HCT116 (cell line): ENCODE results near the gene ESPNL. TPM values are rescaled to one million over a fixed set of nuclear protein-coding genes. Genes with fewer than 3 reads are reported as not detected.

Experiments used
- ATAC-seq: fragments of 200-7000 bp; cut with Tn5 transposase; 2 replicates; pipeline ENCODE4 v1.9.1; 2020; ENCODE audit warnings: mild to moderate bottlenecking, moderate library complexity
- BruUV-seq: library from RNA; stranded (reverse); fragments of 400-500 nt; replicated peaks from 2 replicates; lab custom pipeline; 2021; lab: Mats Ljungman, UMichigan
- CTCF ChIA-PET: fragments of 300-600 bp; sonication (Branson Sonifier 250); formaldehyde crosslinking; loops from one replicate; lab custom pipeline; 2021; ENCODE audit warnings: antibody characterized with exemption; lab: Charles Lee
- POLR2A ChIA-PET: fragments of 300-600, 350-600 bp; sonication (Branson Sonifier 250); formaldehyde crosslinking; loops from one replicate; lab custom pipeline; 2021; ENCODE audit warnings: antibody characterized with exemption; lab: Charles Lee
- RAD21 ChIA-PET, 2 experiments: fragments of 300-600 bp; sonication (Branson Sonifier 250); formaldehyde crosslinking; loops; one replicate each; lab custom pipeline; 2023; ENCODE audit warnings: low total read pairs in 2 of 2; ENCODE audit not compliant: uncharacterized antibody in 2 of 2, unreplicated experiment in 2 of 2, low non-redundant PET in 1 of 2; lab: Charles Lee
- DNase-seq: peaks from one replicate; pipeline ENCODE4 v3.0.0-alpha.2; 2010; ENCODE audit warnings: low read depth, low spot score
- H2AFZ ChIP-seq: fragments of 200-600 bp; shearing (Covaris generic), sonication (generic); 2 replicates; pipeline ENCODE4 v1.6.1; 2017; ENCODE audit warnings: low read depth, mixed run types, mixed read lengths, antibody characterized with exemption, low read length; ENCODE audit not compliant: poor library complexity, severe bottlenecking
- H3K27ac ChIP-seq: 2 replicates; pipeline ENCODE4 v1.5.1; 2012; ENCODE audit warnings: low read depth, low read length
- H3K27me3 ChIP-seq: fragments of 200-600 bp; sonication (generic); 2 replicates; pipeline ENCODE4 v1.6.1; 2016; ENCODE audit warnings: mixed run types, low read length, mixed read lengths; ENCODE audit not compliant: insufficient read depth
- H3K36me3 ChIP-seq, 2 experiments: fragments of 200-500 bp in 1 of 2; fragments of 200-600 bp in 1 of 2; sonication (Bioruptor generic) in 1 of 2; sonication (generic) in 1 of 2; 2 replicates each; pipeline versions ENCODE4 v1.5.1 to v1.6.1; 2014 to 2016; ENCODE audit warnings: low read length in 2 of 2, inconsistent platforms in 1 of 2, mixed read lengths in 1 of 2, mixed run types in 1 of 2; ENCODE audit not compliant: insufficient read depth in 2 of 2, control insufficient read depth in 1 of 2
- H3K4me1 ChIP-seq, 2 experiments: fragments of 200-600 bp in 1 of 2; sonication (generic) in 1 of 2; 2 replicates each; pipeline versions ENCODE4 v1.5.1 to v1.6.1; 2012 to 2017; ENCODE audit warnings: low read length in 2 of 2, inconsistent platforms in 1 of 2, mild to moderate bottlenecking in 1 of 2, mixed read lengths in 1 of 2, mixed run types in 1 of 2, moderate library complexity in 1 of 2; ENCODE audit not compliant: insufficient read depth in 2 of 2, control insufficient read depth in 1 of 2
- H3K4me2 ChIP-seq: fragments of 200-600 bp; sonication (generic); 2 replicates; pipeline ENCODE4 v1.6.1; 2017; ENCODE audit warnings: mixed run types, low read length, mixed read lengths
- H3K4me3 ChIP-seq, 2 experiments: fragments of 200-600 bp in 1 of 2; sonication (generic) in 1 of 2; replicated peaks in 1 of 2; 2 replicates each; pipeline ENCODE4 v1.5.1; 2011 to 2016; ENCODE audit warnings: low read length in 2 of 2, control low read depth in 1 of 2, low read depth in 1 of 2, mild to moderate bottlenecking in 1 of 2, mixed read lengths in 1 of 2, mixed run types in 1 of 2
- H3K79me2 ChIP-seq: fragments of 200-600 bp; sonication (generic); 2 replicates; pipeline ENCODE4 v1.6.1; 2017; ENCODE audit warnings: mild to moderate bottlenecking, mixed run types, low read length, moderate library complexity, mixed read lengths; ENCODE audit not compliant: insufficient read depth
- H3K9ac ChIP-seq: fragments of 200-600 bp; sonication (generic); 2 replicates; pipeline ENCODE4 v1.6.1; 2016; ENCODE audit warnings: low read length, mixed read lengths
- H3K9me2 ChIP-seq: fragments of 200-600 bp; sonication (generic), shearing (Covaris generic); 2 replicates; pipeline ENCODE4 v1.6.1; 2017; ENCODE audit warnings: mixed run types, mild to moderate bottlenecking, moderate library complexity; ENCODE audit not compliant: insufficient read depth
- H3K9me3 ChIP-seq, 2 experiments: fragments of 200-500 bp in 1 of 2; fragments of 200-600 bp in 1 of 2; sonication (Bioruptor generic) in 1 of 2; sonication (generic) in 1 of 2; 2 replicates each; pipeline ENCODE4 v1.6.1; 2014 to 2017; ENCODE audit warnings: low read length in 2 of 2, mixed read lengths in 2 of 2, inconsistent platforms in 1 of 2, low read depth in 1 of 2, mild to moderate bottlenecking in 1 of 2, mixed run types in 1 of 2, moderate library complexity in 1 of 2; ENCODE audit not compliant: control insufficient read depth in 1 of 2, insufficient read depth in 1 of 2
- H4K20me1 ChIP-seq: fragments of 200-600 bp; sonication (generic), shearing (Covaris generic); 2 replicates; pipeline ENCODE4 v1.6.1; 2017; ENCODE audit warnings: mixed run types, mild to moderate bottlenecking, moderate library complexity; ENCODE audit not compliant: insufficient read depth
- ATF3 ChIP-seq: IDR thresholded peaks from 2 replicates; pipeline ENCODE4 v1.6.1; 2012
- CEBPB ChIP-seq: IDR thresholded peaks from 2 replicates; pipeline ENCODE4 v1.6.1; 2012; ENCODE audit warnings: low read depth
- CTCF ChIP-seq, 3 experiments: fragments of 200-600 bp in 1 of 3; sonication (generic) in 1 of 3; IDR thresholded peaks in 2 of 3; conservative IDR thresholded peaks in 1 of 3; 2 replicates each; pipeline ENCODE4 v1.5.1; 2012 to 2017; ENCODE audit warnings: low read depth in 2 of 3, low read length in 2 of 3, antibody characterized with exemption in 1 of 3, borderline replicate concordance in 1 of 3, control low read depth in 1 of 3, mild to moderate bottlenecking in 1 of 3, mixed read lengths in 1 of 3, mixed run types in 1 of 3, moderate library complexity in 1 of 3; ENCODE audit not compliant: insufficient read depth in 1 of 3
- ELF1 ChIP-seq: IDR thresholded peaks from 2 replicates; pipeline ENCODE4 v1.6.1; 2012; ENCODE audit warnings: low read depth, borderline replicate concordance
- EZH2phosphoT487 ChIP-seq: fragments of 200-600 bp; IDR thresholded peaks from 2 replicates; pipeline ENCODE4 v1.6.1; 2018; ENCODE audit warnings: antibody characterized with exemption, borderline replicate concordance
- FOSL1 ChIP-seq: IDR thresholded peaks from 2 replicates; pipeline ENCODE4 v1.6.1; 2012; ENCODE audit warnings: low read depth
- JUND ChIP-seq: IDR thresholded peaks from 2 replicates; pipeline ENCODE4 v1.6.1; 2012
- POLR2AphosphoS5 ChIP-seq: IDR thresholded peaks from 2 replicates; pipeline ENCODE4 v1.6.1; 2011; ENCODE audit warnings: mild to moderate bottlenecking, low read depth, low read length, moderate library complexity
- RAD21 ChIP-seq: IDR thresholded peaks from 2 replicates; pipeline ENCODE4 v1.6.1; 2012; ENCODE audit warnings: low read depth, mild to moderate bottlenecking
- REST ChIP-seq: IDR thresholded peaks from 2 replicates; pipeline ENCODE4 v1.6.1; 2012; ENCODE audit warnings: low read depth
- SIN3A ChIP-seq: IDR thresholded peaks from 2 replicates; pipeline ENCODE4 v1.6.1; 2012; ENCODE audit warnings: low read depth
- SRF ChIP-seq: IDR thresholded peaks from 2 replicates; pipeline ENCODE4 v1.6.1; 2012; ENCODE audit warnings: low read depth
- TCF7L2 ChIP-seq: IDR thresholded peaks from 2 replicates; pipeline ENCODE4 v1.7.0; 2011; ENCODE audit warnings: borderline replicate concordance, inconsistent platforms; ENCODE audit not compliant: insufficient read depth, insufficient read length; ENCODE audit errors: extremely low read depth
- YY1 ChIP-seq: IDR thresholded peaks from 2 replicates; pipeline ENCODE4 v1.6.1; 2011; ENCODE audit warnings: low read length, low read depth, moderate library complexity, mild to moderate bottlenecking; ENCODE audit not compliant: insufficient replicate concordance; ENCODE audit errors: extremely low read depth
- ZFX ChIP-seq: fragments of 450-650 bp; IDR thresholded peaks from 2 replicates; pipeline ENCODE4 v1.6.1; 2017
- ZNF274 ChIP-seq: fragments of 200-500 bp; sonication (Bioruptor generic); IDR thresholded peaks from 2 replicates; pipeline ENCODE4 v1.6.1; 2014; ENCODE audit warnings: mild to moderate bottlenecking, low read depth, low read length, inconsistent platforms
- intact Hi-C: fragments of 100-400 bp; cut with micrococcal nuclease; formaldehyde crosslinking; loops from 2 replicates; pipeline ENCODE4 v1.10.0; 2022
- total RNA-seq: library from RNA; stranded (reverse); gene quantifications from one replicate; pipeline ENCODE4 v1.2.1, GENCODE V29; 2021; ENCODE audit not compliant: unreplicated experiment

The ESPNL gene
- total RNA-seq, 1 experiment from 2014 or later: 0.22 TPM

DNA sequence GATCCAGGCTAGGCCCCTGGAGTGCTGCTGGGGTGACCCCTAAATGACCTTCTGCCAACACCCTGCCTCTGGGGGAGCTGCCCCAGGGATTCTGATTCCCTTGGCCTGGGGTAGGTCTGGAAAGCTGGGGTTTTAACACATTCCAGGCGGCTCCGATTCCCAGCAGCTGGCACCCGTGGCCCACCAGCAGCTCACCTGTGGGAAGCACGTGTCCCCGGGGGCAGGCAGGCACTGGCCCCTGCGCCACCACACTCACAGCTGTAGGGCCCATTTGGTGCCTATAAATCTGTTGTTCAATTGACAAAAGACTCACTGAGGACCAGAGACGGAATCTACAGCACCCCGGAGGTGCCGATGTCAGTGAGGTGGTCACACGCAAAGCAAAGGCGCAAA is 34.2 kb downstream of the ESPNL start:
- Histone ChIP-seq H3K27me3 (no peaks in the 10 kb centered on the region), H3K9ac (no peak overlapping the region), H3K4me2 (no peak overlapping the region), H3K79me2 (no peaks in the 10 kb centered on the region), H3K4me3 (no peak overlapping the region), H3K36me3 (no peaks in the 10 kb centered on the region), H3K9me2 (no peaks in the 10 kb centered on the region), H3K4me1 (peaks cover 16 to 17% of the 10 kb centered on the region in 2 experiments), H3K9me3 (no peaks in the 10 kb centered on the region), H4K20me1 (no peaks in the 10 kb centered on the region), H3K27ac (no peak overlapping the region), H2AFZ (no peak overlapping the region)
- ChIA-PET RAD21 (no interaction called here), CTCF (no interaction called here), POLR2A (no interaction called here)
- BruUV-seq: no TSS peak
- intact Hi-C loops: no loop called here
- ATAC-seq (no peak), DNase-seq (no peak)
- TF ChIP-seq REST (no peak), JUND (no peak), CEBPB (no peak)

GRCh38 chr2:238135601-238136150 is 35.5 kb downstream of the ESPNL start:
- intact Hi-C loops: no loop called here
- TF ChIP-seq ELF1 (no peak), ZFX (no peak), SIN3A (no peak), CTCF (IDR thresholded peaks at IDR 0.05 in 2 of 3, conservative IDR thresholded peaks at IDR 0.05 in 1 of 3; ENCODE audit: borderline replicate concordance in 1 of 3, insufficient read depth in 1 of 3, low read depth in 2 of 3, low read length in 2 of 3) (no peak), ATF3 (no peak), TCF7L2 (no peak), YY1 (no peak), EZH2phosphoT487 (no peak), CEBPB (no peak), RAD21 (no peak), ZNF274 (no peak), FOSL1 (no peak), POLR2AphosphoS5 (no peak), SRF (no peak), JUND (no peak)

More at GRCh38 chr2:238135601-238136150, 35.5 kb downstream of the ESPNL start:
- Histone ChIP-seq H3K9me3 (no peaks in the 10 kb centered on the region), H3K4me3 (no peak overlapping the region), H3K27me3 (no peaks in the 10 kb centered on the region), H3K36me3 (no peaks in the 10 kb centered on the region), H3K9me2 (no peaks in the 10 kb centered on the region), H3K79me2 (no peaks in the 10 kb centered on the region), H3K4me2 (no peak overlapping the region), H3K27ac (no peak overlapping the region), H4K20me1 (no peaks in the 10 kb centered on the region), H2AFZ (no peak overlapping the region), H3K9ac (no peak overlapping the region), H3K4me1 (peaks cover 20 to 25% of the 10 kb centered on the region in 2 experiments)
- DNase-seq (no peak), ATAC-seq (no peak)
- ChIA-PET CTCF (interaction anchor here (0.5 kb wide), 1 partner anchor 623 kb away, joined by 3 read pairs; no protein-coding TSS in a partner anchor), RAD21 (no interaction called here), POLR2A (no interaction called here)
- no TSS peak for BruUV-seq
